SK-N-SH (cell line): ENCODE data around the gene CCDC15. TPM values are rescaled to one million over a fixed set of nuclear protein-coding genes. Genes with fewer than 3 reads are reported as not detected.

Experiments
- CTCF ChIA-PET: fragments of 300-600, 350-600 bp; formaldehyde crosslinking; extraction: SDS; loops from one replicate; lab custom pipeline; 2021; lab: Yijun Ruan, JAX
- POLR2A ChIA-PET: fragments of 350-600 bp; sonication (Branson Sonifier 250); formaldehyde crosslinking; extraction: SDS; loops from one replicate; lab custom pipeline; 2020; ENCODE audit warnings: antibody characterized with exemption, inconsistent platforms; lab: Yijun Ruan, JAX
- DNase-seq: peaks from one replicate; pipeline ENCODE4 v3.0.0; 2012
- H2AFZ ChIP-seq: fragments of 200-600 bp; sonication (generic); 2 replicates; pipeline ENCODE4 v1.8.1; 2016; ENCODE audit warnings: antibody characterized with exemption, mild to moderate bottlenecking, low read depth
- H3F3A ChIP-seq: fragments of 200-600 bp; sonication (generic); replicated peaks from 2 replicates; pipeline ENCODE3; 2016; ENCODE audit warnings: antibody characterized with exemption, mild to moderate bottlenecking; ENCODE audit not compliant: insufficient read depth
- H3K27ac ChIP-seq, 2 experiments: fragments of 200-500 bp in 1 of 2; fragments of 200-600 bp in 1 of 2; sonication (Bioruptor generic) in 1 of 2; sonication (generic), shearing (Covaris generic) in 1 of 2; 2 replicates each; pipeline versions ENCODE4 v1.5.1 to v1.6.1; 2014 to 2016; ENCODE audit warnings: low read depth in 2 of 2, inconsistent platforms in 1 of 2, low read length in 1 of 2, mild to moderate bottlenecking in 1 of 2, mixed read lengths in 1 of 2
- H3K27me3 ChIP-seq: fragments of 200-600 bp; sonication (generic), shearing (Covaris generic); 2 replicates; pipeline ENCODE4 v1.6.1; 2016; ENCODE audit warnings: mixed run types; ENCODE audit not compliant: insufficient read depth
- H3K36me3 ChIP-seq, 2 experiments: fragments of 200-500 bp in 1 of 2; fragments of 200-600 bp in 1 of 2; sonication (Bioruptor generic) in 1 of 2; sonication (generic) in 1 of 2; replicated peaks in 1 of 2; 2 replicates each; pipeline versions ENCODE3 to v1.5.1; 2014 to 2016; ENCODE audit warnings: low read length in 1 of 2, mild to moderate bottlenecking in 1 of 2; ENCODE audit not compliant: insufficient read depth in 2 of 2, control insufficient read depth in 1 of 2
- H3K4me1 ChIP-seq, 2 experiments: fragments of 200-500 bp in 1 of 2; fragments of 200-600 bp in 1 of 2; sonication (Bioruptor generic) in 1 of 2; sonication (generic), shearing (Covaris generic) in 1 of 2; 2 replicates each; pipeline versions ENCODE4 v1.5.1 to v1.6.1; 2014 to 2016; ENCODE audit warnings: low read depth in 1 of 2, low read length in 1 of 2, mixed run types in 1 of 2; ENCODE audit not compliant: insufficient read depth in 2 of 2, control insufficient read depth in 1 of 2
- H3K4me2 ChIP-seq: fragments of 200-600 bp; sonication (generic), shearing (Covaris generic); 2 replicates; pipeline ENCODE4 v1.6.1; 2017; ENCODE audit warnings: mixed run types
- H3K4me3 ChIP-seq, 2 experiments: fragments of 200-500 bp in 1 of 2; fragments of 200-600 bp in 1 of 2; sonication (Bioruptor generic) in 1 of 2; sonication (generic), shearing (Covaris generic) in 1 of 2; 2 replicates each; pipeline versions ENCODE4 v1.5.1 to v1.8.1; 2014 to 2016; ENCODE audit warnings: low read depth in 2 of 2, inconsistent platforms in 1 of 2, low read length in 1 of 2, mild to moderate bottlenecking in 1 of 2, mixed read lengths in 1 of 2, moderate library complexity in 1 of 2
- H3K79me2 ChIP-seq: fragments of 200-600 bp; sonication (generic); 2 replicates; pipeline ENCODE4 v1.8.1; 2017; ENCODE audit warnings: mild to moderate bottlenecking; ENCODE audit not compliant: insufficient read depth
- H3K9ac ChIP-seq: fragments of 200-600 bp; sonication (generic); 2 replicates; pipeline ENCODE4 v1.6.1; 2017; ENCODE audit warnings: mixed run types
- H3K9me2 ChIP-seq: fragments of 200-600 bp; sonication (generic); 2 replicates; pipeline ENCODE4 v1.6.1; 2017; ENCODE audit warnings: mixed run types
- H3K9me3 ChIP-seq: fragments of 200-600 bp; sonication (generic); 2 replicates; pipeline ENCODE4 v1.6.1; 2017; ENCODE audit warnings: mixed run types, mild to moderate bottlenecking, moderate library complexity
- H4K20me1 ChIP-seq: fragments of 200-600 bp; sonication (generic); 2 replicates; pipeline ENCODE4 v1.6.1; 2017; ENCODE audit warnings: mild to moderate bottlenecking, mixed run types; ENCODE audit not compliant: insufficient read depth
- FOSL2 ChIP-seq: IDR thresholded peaks from 2 replicates; pipeline ENCODE4 v1.4.0; 2012; ENCODE audit warnings: low read depth, mild to moderate bottlenecking, moderate library complexity, borderline replicate concordance
- GABPA ChIP-seq: IDR thresholded peaks from 2 replicates; pipeline ENCODE4 v1.4.0; 2012; ENCODE audit warnings: low read depth, mild to moderate bottlenecking
- MAX ChIP-seq: IDR thresholded peaks from 2 replicates; pipeline ENCODE4 v1.4.0; 2012; ENCODE audit warnings: low read depth
- MXI1 ChIP-seq: IDR thresholded peaks from 2 replicates; pipeline ENCODE4 v1.6.1; 2012; ENCODE audit warnings: mild to moderate bottlenecking, low read depth, low read length, improper control_type of control experiment
- NRF1 ChIP-seq: IDR thresholded peaks from 2 replicates; pipeline ENCODE4 v1.6.1; 2012; ENCODE audit warnings: low read depth, mild to moderate bottlenecking, low read length
- PBX3 ChIP-seq: IDR thresholded peaks from 2 replicates; pipeline ENCODE4; 2012
- POLR2AphosphoS5 ChIP-seq: IDR thresholded peaks from 2 replicates; pipeline ENCODE4 v1.6.1; 2012; ENCODE audit warnings: low read depth, low read length
- REST ChIP-seq: IDR thresholded peaks from 2 replicates; pipeline ENCODE4 v1.6.1; 2012; ENCODE audit warnings: mild to moderate bottlenecking, low read depth, low read length, moderate library complexity
- RFX5 ChIP-seq: IDR thresholded peaks from 2 replicates; pipeline ENCODE4 v1.6.1; 2012; ENCODE audit warnings: mild to moderate bottlenecking, improper control_type of control experiment, low read length
- SIN3A ChIP-seq: IDR thresholded peaks from 2 replicates; pipeline ENCODE4 v1.6.1; 2012; ENCODE audit warnings: low read depth, mild to moderate bottlenecking, low read length, moderate library complexity, borderline replicate concordance
- SMC3 ChIP-seq: IDR thresholded peaks from 2 replicates; pipeline ENCODE4 v1.6.1; 2012; ENCODE audit warnings: low read depth, low read length, improper control_type of control experiment
- TAF1 ChIP-seq: IDR thresholded peaks from 2 replicates; pipeline ENCODE4 v1.6.1; 2012; ENCODE audit warnings: low read depth, mild to moderate bottlenecking, low read length, moderate library complexity, borderline replicate concordance
- TEAD4 ChIP-seq: IDR thresholded peaks from 2 replicates; pipeline ENCODE4 v1.4.0; 2012; ENCODE audit warnings: mild to moderate bottlenecking, borderline replicate concordance; ENCODE audit not compliant: insufficient read depth
- USF2 ChIP-seq: fragments of 150-350 bp; IDR thresholded peaks from 2 replicates; pipeline ENCODE4 v1.6.1; 2017; ENCODE audit warnings: antibody characterized with exemption, low read length, low read depth, borderline replicate concordance
- YY1 ChIP-seq: IDR thresholded peaks from 2 replicates; pipeline ENCODE4 v1.4.0; 2012; ENCODE audit warnings: low read depth, mild to moderate bottlenecking
- WGBS: methylation state at CpG from one replicate; pipeline ENCODE4 v1.1.6; 2017; ENCODE audit warnings: low lambda C conversion rate; 5-methylcytosine and 5-hydroxymethylcytosine counted together
- polyA plus RNA-seq, 3 experiments: library from polyadenylated mRNA; depleted of rRNA; stranded (reverse); fragments of >200 nt; gene quantifications; 2 replicates each; pipeline ENCODE4 v1.2.3, GENCODE V29; 2012

The CCDC15 gene
- polyA plus RNA-seq, 1 of the 3 experiments (the other 2 are of a cell fraction): 0.69 TPM

- Histone ChIP-seq H2AFZ (no peak overlapping the region), H3F3A (no peaks in the 10 kb centered on the region), H3K9ac (no peak overlapping the region), H3K27ac (no peak overlapping the region), H4K20me1 (no peaks in the 10 kb centered on the region), H3K4me1 (no peaks in the 10 kb centered on the region; a peak in 1 of 4 replicates), H3K27me3 (no peaks in the 10 kb centered on the region), H3K9me3 (no peaks in the 10 kb centered on the region), H3K79me2 (no peaks in the 10 kb centered on the region), H3K4me3 (no peak overlapping the region), H3K36me3 (no peaks in the 10 kb centered on the region), H3K9me2 (no peaks in the 10 kb centered on the region), H3K4me2 (no peak overlapping the region)
- WGBS: 75% methylated on average over 7 of the region's 7 CpGs
- no peak for TF ChIP-seq SMC3
- TF ChIP-seq TAF1: no peak
- no peak for TF ChIP-seq MAX
- no peak for TF ChIP-seq USF2
- TF ChIP-seq MXI1: no peak
- no peak for TF ChIP-seq NRF1
- TF ChIP-seq REST: no peak
- TF ChIP-seq TEAD4: no peak
- no peak for TF ChIP-seq RFX5
- no peak for TF ChIP-seq PBX3
- no peak for TF ChIP-seq SIN3A
- no peak for TF ChIP-seq GABPA
- TF ChIP-seq FOSL2: no peak
- no peak for TF ChIP-seq POLR2AphosphoS5
- TF ChIP-seq YY1: no peak
- DNase-seq: no peak
- ChIA-PET CTCF (interaction anchor here (1.1 to 3.3 kb wide), 4 partner anchors 21 to 358 kb away, joined by 3 to 11 read pairs (median 6); partner anchors contain the start of gene PKNOX2), POLR2A (no interaction called here)
Observed at GRCh38 chr11:125070699-125071254, 116.8 kb downstream of the CCDC15 start.
